ENCODE measurements around the gene UPK3A.

GRCh38 chr22:45290410-45290936 lies 5.7 kb downstream of the UPK3A start:
- TF ChIP-seq GATA2 (CRISPR knock-in tag; IDR thresholded peaks at IDR 0.05), result no peak
- no peak for TF ChIP-seq CTCF (IDR thresholded peaks at IDR 0.05)
- TF ChIP-seq JUND (IDR thresholded peaks at IDR 0.05), result no peak
- TF ChIP-seq RFX5 (IDR thresholded peaks at IDR 0.05; ENCODE audit: low read length), result no peak
- TF ChIP-seq USF1 (IDR thresholded peaks at IDR 0.05; ENCODE audit: borderline replicate concordance, low read depth), result no peak
- TF ChIP-seq MXI1 (IDR thresholded peaks at IDR 0.05; ENCODE audit: low read depth, low read length), result no peak
- TF ChIP-seq CHD2 (IDR thresholded peaks at IDR 0.05; ENCODE audit: low read length, partially characterized antibody), result no peak
- no peak for TF ChIP-seq MAX (IDR thresholded peaks at IDR 0.05; ENCODE audit: low read depth)
- no peak for TF ChIP-seq ELF1 (IDR thresholded peaks at IDR 0.05)
- TF ChIP-seq POLR2AphosphoS5 (IDR thresholded peaks at IDR 0.05; ENCODE audit: low read depth, low read length), result no peak
- no peak for TF ChIP-seq FOXM1 (IDR thresholded peaks at IDR 0.05; ENCODE audit: low read depth)

All from SK-N-SH (cell line).